GM23338 (cell line): ENCODE results near the gene TMEM163.

Source experiments
- CREB1 ChIP-seq: fragments of 250-450 bp; sonication (Bioruptor Pico); IDR thresholded peaks from 2 replicates; pipeline ENCODE4 v1.5.0; 2020; ENCODE audit warnings: low read depth, mild to moderate bottlenecking, moderate library complexity
- CTCF ChIP-seq, 2 experiments: fragments of 200-600 bp in 1 of 2; sonication (generic) in 1 of 2; conservative IDR thresholded peaks; 2 replicates each; pipeline versions ENCODE4 v1.5.1 to v1.6.1; 2016 to 2017; ENCODE audit warnings: antibody characterized with exemption in 2 of 2, low read depth in 2 of 2, mild to moderate bottlenecking in 2 of 2, moderate library complexity in 1 of 2
- EZH2 ChIP-seq: fragments of 200-600 bp; sonication (generic); IDR thresholded peaks from one replicate; pipeline ENCODE4 v1.8.0; 2017; ENCODE audit warnings: antibody characterized with exemption, mild to moderate bottlenecking, low read depth; ENCODE audit not compliant: unreplicated experiment
- EZH2phosphoT487 ChIP-seq: fragments of 200-600 bp; sonication (generic); IDR thresholded peaks from one replicate; pipeline ENCODE4 v1.8.1; 2018; ENCODE audit warnings: antibody characterized with exemption; ENCODE audit not compliant: unreplicated experiment
- JUNB ChIP-seq: IDR thresholded peaks from one replicate; pipeline ENCODE4 v1.6.1; 2016; ENCODE audit warnings: antibody characterized with exemption; ENCODE audit not compliant: unreplicated experiment
- NANOG ChIP-seq: IDR thresholded peaks from 2 replicates; pipeline ENCODE4 v1.6.1; 2016; ENCODE audit warnings: antibody characterized with exemption, borderline replicate concordance
- POLR2AphosphoS5 ChIP-seq: IDR thresholded peaks from 2 replicates; pipeline ENCODE4 v1.6.1; 2016; ENCODE audit warnings: antibody characterized with exemption, low read depth
- ZNF331 ChIP-seq: fragments of 250-450 bp; sonication (Bioruptor Pico); IDR thresholded peaks from 2 replicates; pipeline ENCODE4 v1.5.0; 2020; ENCODE audit warnings: low read depth, mild to moderate bottlenecking, moderate library complexity
- TF ChIP-seq, protein P1 (sequence below): IDR thresholded peaks from one replicate; pipeline ENCODE4 v1.6.1; 2018; ENCODE audit warnings: antibody characterized with exemption; ENCODE audit not compliant: unreplicated experiment
- TF ChIP-seq, protein P2 (sequence below): IDR thresholded peaks from 2 replicates; pipeline ENCODE4 v1.6.1; 2016; ENCODE audit warnings: antibody characterized with exemption

DNA sequence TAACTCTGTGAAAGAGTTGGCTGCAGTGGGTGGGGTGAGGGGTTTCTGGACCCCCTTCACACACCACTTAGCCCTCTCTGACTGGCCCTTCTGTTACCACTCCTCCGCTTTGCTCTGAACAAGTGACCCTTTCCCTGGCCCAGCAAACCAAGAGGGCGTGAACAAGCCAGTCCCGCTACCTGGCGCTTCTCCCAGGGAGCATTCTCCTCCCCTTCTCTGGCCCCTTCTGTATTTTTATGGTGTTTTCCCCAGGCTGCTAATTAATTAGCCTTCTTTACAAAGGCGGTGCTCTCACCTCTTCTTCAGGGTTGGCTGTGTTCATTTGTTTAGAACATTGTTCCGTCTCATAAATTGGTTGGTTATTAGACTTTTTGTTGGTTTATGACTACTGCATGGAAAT is 284.8 kb downstream of the TMEM163 start:
- TF ChIP-seq JUNB (no peak), CTCF (conservative IDR thresholded peaks at IDR 0.05; ENCODE audit: low read depth in 2 of 2) (no peak), EZH2 (no peak), POLR2AphosphoS5 (no peak), CREB1 (CRISPR knock-in tag) (no peak), ZNF331 (CRISPR knock-in tag) (no peak), EZH2phosphoT487 (no peak), NANOG (no peak)
- TF ChIP-seq, protein P1, sequence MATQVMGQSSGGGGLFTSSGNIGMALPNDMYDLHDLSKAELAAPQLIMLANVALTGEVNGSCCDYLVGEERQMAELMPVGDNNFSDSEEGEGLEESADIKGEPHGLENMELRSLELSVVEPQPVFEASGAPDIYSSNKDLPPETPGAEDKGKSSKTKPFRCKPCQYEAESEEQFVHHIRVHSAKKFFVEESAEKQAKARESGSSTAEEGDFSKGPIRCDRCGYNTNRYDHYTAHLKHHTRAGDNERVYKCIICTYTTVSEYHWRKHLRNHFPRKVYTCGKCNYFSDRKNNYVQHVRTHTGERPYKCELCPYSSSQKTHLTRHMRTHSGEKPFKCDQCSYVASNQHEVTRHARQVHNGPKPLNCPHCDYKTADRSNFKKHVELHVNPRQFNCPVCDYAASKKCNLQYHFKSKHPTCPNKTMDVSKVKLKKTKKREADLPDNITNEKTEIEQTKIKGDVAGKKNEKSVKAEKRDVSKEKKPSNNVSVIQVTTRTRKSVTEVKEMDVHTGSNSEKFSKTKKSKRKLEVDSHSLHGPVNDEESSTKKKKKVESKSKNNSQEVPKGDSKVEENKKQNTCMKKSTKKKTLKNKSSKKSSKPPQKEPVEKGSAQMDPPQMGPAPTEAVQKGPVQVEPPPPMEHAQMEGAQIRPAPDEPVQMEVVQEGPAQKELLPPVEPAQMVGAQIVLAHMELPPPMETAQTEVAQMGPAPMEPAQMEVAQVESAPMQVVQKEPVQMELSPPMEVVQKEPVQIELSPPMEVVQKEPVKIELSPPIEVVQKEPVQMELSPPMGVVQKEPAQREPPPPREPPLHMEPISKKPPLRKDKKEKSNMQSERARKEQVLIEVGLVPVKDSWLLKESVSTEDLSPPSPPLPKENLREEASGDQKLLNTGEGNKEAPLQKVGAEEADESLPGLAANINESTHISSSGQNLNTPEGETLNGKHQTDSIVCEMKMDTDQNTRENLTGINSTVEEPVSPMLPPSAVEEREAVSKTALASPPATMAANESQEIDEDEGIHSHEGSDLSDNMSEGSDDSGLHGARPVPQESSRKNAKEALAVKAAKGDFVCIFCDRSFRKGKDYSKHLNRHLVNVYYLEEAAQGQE = no peak
- TF ChIP-seq, protein P2, sequence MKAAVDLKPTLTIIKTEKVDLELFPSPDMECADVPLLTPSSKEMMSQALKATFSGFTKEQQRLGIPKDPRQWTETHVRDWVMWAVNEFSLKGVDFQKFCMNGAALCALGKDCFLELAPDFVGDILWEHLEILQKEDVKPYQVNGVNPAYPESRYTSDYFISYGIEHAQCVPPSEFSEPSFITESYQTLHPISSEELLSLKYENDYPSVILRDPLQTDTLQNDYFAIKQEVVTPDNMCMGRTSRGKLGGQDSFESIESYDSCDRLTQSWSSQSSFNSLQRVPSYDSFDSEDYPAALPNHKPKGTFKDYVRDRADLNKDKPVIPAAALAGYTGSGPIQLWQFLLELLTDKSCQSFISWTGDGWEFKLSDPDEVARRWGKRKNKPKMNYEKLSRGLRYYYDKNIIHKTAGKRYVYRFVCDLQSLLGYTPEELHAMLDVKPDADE = no peak
